Stimulated activated CD8-positive, alpha-beta memory T cell treated with anti-CD3 and anti-CD28 coated beads, Interleukin-4, amount 100 ng/mL, for 4 hours (primary cell): ENCODE data around the gene ABHD12.
"Not testable (repeated sequence)": the region's sequence is repeated elsewhere in the genome, so short reads cannot be mapped to it uniquely, and the experiment has no call there.

ENCODE experiments used
- DNase-seq, 2 donors: peaks; one replicate each; pipeline ENCODE4 v3.0.0-alpha.2; 2020; ENCODE audit warnings: low read depth in 2 of 2, low spot score in 1 of 2

ABHD12 gene

GRCh38 chr20:25278636-25279361 is 111.8 kb downstream of the ABHD12 start:
- DNase-seq = no peak

- DNase-seq = no peak
These were observed 112.6 kb downstream of the ABHD12 start for GRCh38 chr20:25277941-25278521.

GRCh38 chr20:25277051-25277801 is 113.4 kb downstream of the ABHD12 start:
- no peak for DNase-seq

GRCh38 chr20:25276533-25277050 is 114.0 kb downstream of the ABHD12 start:
- no peak for DNase-seq

- DNase-seq = no peak
These were observed 114.7 kb downstream of the ABHD12 start for GRCh38 chr20:25275813-25276532.

GRCh38 chr20:25274891-25275812 is 115.5 kb downstream of the ABHD12 start:
- no peak for DNase-seq

- DNase-seq = no peak
These were observed 116.2 kb downstream of the ABHD12 start for GRCh38 chr20:25274481-25274880.

GRCh38 chr20:25273541-25274358 is 116.9 kb downstream of the ABHD12 start:
- no peak for DNase-seq

- DNase-seq = no peak
These were observed 117.6 kb downstream of the ABHD12 start for GRCh38 chr20:25273046-25273445.

GRCh38 chr20:25272223-25273000 is 118.2 kb downstream of the ABHD12 start:
- DNase-seq = no peak

GRCh38 chr20:25271486-25272222 is 119.0 kb downstream of the ABHD12 start:
- no peak for DNase-seq

GRCh38 chr20:25270829-25271251 is 119.8 kb downstream of the ABHD12 start:
- DNase-seq = no peak

GRCh38 chr20:25269833-25270170 is 120.8 kb downstream of the ABHD12 start:
- no peak for DNase-seq

GRCh38 chr20:25269057-25269832 is 121.4 kb downstream of the ABHD12 start:
- no peak for DNase-seq

GRCh38 chr20:25260770-25261437 is 129.7 kb downstream of the ABHD12 start:
- DNase-seq = not testable (repeated sequence)

GRCh38 chr20:25259788-25260254 is 130.8 kb downstream of the ABHD12 start:
- DNase-seq = peak in 1 of 2 donors; percentile 24

- DNase-seq = no peak
These were observed 131.3 kb downstream of the ABHD12 start for GRCh38 chr20:25259358-25259757.
